Neural cell (in vitro differentiated cells): ENCODE measurements around the gene RPL39L. TPM values are rescaled to one million over a fixed set of nuclear protein-coding genes. Genes with fewer than 3 reads are reported as not detected.

Source experiments
- H2AFZ ChIP-seq: fragments of 200-600, 300-800 bp; sonication (generic), shearing (Covaris generic); 2 replicates; pipeline ENCODE4 v1.6.0; 2014; ENCODE audit warnings: low read depth, mild to moderate bottlenecking, antibody characterized with exemption, low read length, moderate library complexity
- H3F3A ChIP-seq: fragments of 200-600 bp; shearing (Covaris generic); 2 replicates; pipeline ENCODE4 v1.6.1; 2016; ENCODE audit warnings: mild to moderate bottlenecking, moderate library complexity, mixed read lengths, antibody characterized with exemption, low read length; ENCODE audit not compliant: insufficient read depth, poor library complexity, severe bottlenecking
- H3K27ac ChIP-seq: fragments of 200-600, 300-800 bp; sonication (generic), shearing (Covaris generic); 2 replicates; pipeline ENCODE4 v1.5.1; 2014; ENCODE audit warnings: mild to moderate bottlenecking, low read length, moderate library complexity
- H3K27me3 ChIP-seq: fragments of 300-800, 200-600 bp; sonication (generic), shearing (Covaris generic); 2 replicates; pipeline ENCODE4 v1.6.0; 2014; ENCODE audit warnings: mild to moderate bottlenecking, low read depth, low read length, moderate library complexity; ENCODE audit not compliant: insufficient read depth
- H3K36me3 ChIP-seq: fragments of 300-800, 200-600 bp; sonication (generic), shearing (Covaris generic); 2 replicates; pipeline ENCODE4 v1.5.1; 2014; ENCODE audit warnings: mild to moderate bottlenecking, antibody characterized with exemption, low read length, moderate library complexity; ENCODE audit not compliant: insufficient read depth
- H3K4me2 ChIP-seq: fragments of 300-800, 200-600 bp; sonication (generic), shearing (Covaris generic); 2 replicates; pipeline ENCODE4 v1.6.0; 2014; ENCODE audit warnings: mild to moderate bottlenecking, low read length
- H3K4me3 ChIP-seq: fragments of 300-800, 200-600 bp; sonication (generic), shearing (Covaris generic); 2 replicates; pipeline ENCODE4 v1.5.1; 2014; ENCODE audit warnings: mild to moderate bottlenecking, low read length, moderate library complexity
- H3K79me2 ChIP-seq: fragments of 200-600 bp; shearing (Covaris generic); replicated peaks from 2 replicates; pipeline ENCODE4 v1.6.0; 2014; ENCODE audit warnings: mild to moderate bottlenecking, low read length, moderate library complexity; ENCODE audit not compliant: insufficient read depth
- H3K9ac ChIP-seq: fragments of 300-800, 200-600 bp; sonication (generic), shearing (Covaris generic); 2 replicates; pipeline ENCODE4 v1.6.1; 2016; ENCODE audit warnings: mild to moderate bottlenecking, low read length, mixed read lengths
- H3K9me2 ChIP-seq: fragments of 200-600 bp; shearing (Covaris generic); 2 replicates; pipeline ENCODE4 v1.6.1; 2016; ENCODE audit warnings: mild to moderate bottlenecking, low read length, mixed read lengths; ENCODE audit not compliant: insufficient read depth
- H3K9me3 ChIP-seq: fragments of 200-600, 300-800 bp; sonication (generic), shearing (Covaris generic); 2 replicates; pipeline ENCODE4 v1.6.1; 2016; ENCODE audit warnings: mild to moderate bottlenecking, mixed run types, low read length, moderate library complexity, mixed read lengths
- H4K20me1 ChIP-seq: fragments of 200-600 bp; shearing (Covaris generic); 2 replicates; pipeline ENCODE4 v1.6.1; 2016; ENCODE audit warnings: mild to moderate bottlenecking, mixed run types; ENCODE audit not compliant: insufficient read depth
- EP300 ChIP-seq: fragments of 450-650 bp; conservative IDR thresholded peaks from 2 replicates; pipeline ENCODE4 v1.6.1; 2014; ENCODE audit warnings: antibody characterized with exemption, mild to moderate bottlenecking, moderate library complexity; ENCODE audit not compliant: poor library complexity, severe bottlenecking
- EZH2 ChIP-seq: fragments of 200-600, 300-800 bp; shearing (Covaris generic), sonication (generic); IDR thresholded peaks from 2 replicates; pipeline ENCODE4 v1.6.1; 2014; ENCODE audit warnings: antibody characterized with exemption, low read length, borderline replicate concordance, mild to moderate bottlenecking; ENCODE audit not compliant: insufficient read depth, poor library complexity, severe bottlenecking
- POLR2AphosphoS5 ChIP-seq: IDR thresholded peaks from 2 replicates; pipeline ENCODE4 v1.6.1; 2012
- RAD21 ChIP-seq: fragments of 450-650 bp; conservative IDR thresholded peaks from 2 replicates; pipeline ENCODE4 v1.6.1; 2014; ENCODE audit warnings: antibody characterized with exemption, mild to moderate bottlenecking, moderate library complexity
- TAF1 ChIP-seq: IDR thresholded peaks from 2 replicates; pipeline ENCODE4 v1.6.1; 2012; ENCODE audit warnings: low read depth
- polyA plus RNA-seq: library from polyadenylated mRNA; depleted of rRNA; stranded (reverse); fragments of >200 nt; gene quantifications from 2 replicates; pipeline ENCODE4 v1.2.3, GENCODE V29; 2014
- TF ChIP-seq, protein P1 (sequence below): IDR thresholded peaks from 2 replicates; pipeline ENCODE4 v1.6.1; 2012; ENCODE audit warnings: borderline replicate concordance
- TF ChIP-seq, protein P2 (sequence below): fragments of 450-650 bp; IDR thresholded peaks from 2 replicates; pipeline ENCODE4 v1.5.1; 2014; ENCODE audit warnings: antibody characterized with exemption, mild to moderate bottlenecking, moderate library complexity; ENCODE audit not compliant: poor library complexity, severe bottlenecking

RPL39L gene
- polyA plus RNA-seq, 1 donor from 2014 or later: 19.9 TPM

DNA sequence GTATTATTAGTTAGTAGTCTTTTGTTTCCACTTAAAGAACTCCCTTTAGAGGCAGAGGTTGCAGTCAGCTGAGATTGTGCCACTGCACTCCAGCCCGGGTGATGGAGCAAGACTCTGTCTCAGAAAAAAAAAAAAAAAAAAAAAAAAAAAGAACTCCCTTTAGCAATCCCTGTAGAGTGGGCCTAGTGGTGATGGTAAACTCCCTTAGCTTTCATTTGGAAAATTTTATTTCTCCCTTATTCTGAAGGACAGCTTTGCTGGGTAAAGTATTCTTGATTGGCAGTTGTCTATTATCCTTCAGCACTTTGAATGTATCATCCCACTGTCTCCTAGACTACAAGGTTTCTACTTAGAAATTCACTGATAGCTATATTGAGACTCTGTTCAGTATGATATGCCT is 46.0 kb downstream of the RPL39L start:
- Histone ChIP-seq H3K79me2 (no peaks in the 10 kb centered on the region), H3K9me3 (no peaks in the 10 kb centered on the region), H3K9ac (no peak overlapping the region), H3K36me3 (no peaks in the 10 kb centered on the region), H2AFZ (no peak overlapping the region), H3K9me2 (no peaks in the 10 kb centered on the region), H4K20me1 (no peaks in the 10 kb centered on the region), H3K27ac (no peak overlapping the region), H3K4me3 (no peak overlapping the region), H3K4me2 (no peak overlapping the region), H3F3A (no peaks in the 10 kb centered on the region), H3K27me3 (no peaks in the 10 kb centered on the region)
- TF ChIP-seq, protein P1, sequence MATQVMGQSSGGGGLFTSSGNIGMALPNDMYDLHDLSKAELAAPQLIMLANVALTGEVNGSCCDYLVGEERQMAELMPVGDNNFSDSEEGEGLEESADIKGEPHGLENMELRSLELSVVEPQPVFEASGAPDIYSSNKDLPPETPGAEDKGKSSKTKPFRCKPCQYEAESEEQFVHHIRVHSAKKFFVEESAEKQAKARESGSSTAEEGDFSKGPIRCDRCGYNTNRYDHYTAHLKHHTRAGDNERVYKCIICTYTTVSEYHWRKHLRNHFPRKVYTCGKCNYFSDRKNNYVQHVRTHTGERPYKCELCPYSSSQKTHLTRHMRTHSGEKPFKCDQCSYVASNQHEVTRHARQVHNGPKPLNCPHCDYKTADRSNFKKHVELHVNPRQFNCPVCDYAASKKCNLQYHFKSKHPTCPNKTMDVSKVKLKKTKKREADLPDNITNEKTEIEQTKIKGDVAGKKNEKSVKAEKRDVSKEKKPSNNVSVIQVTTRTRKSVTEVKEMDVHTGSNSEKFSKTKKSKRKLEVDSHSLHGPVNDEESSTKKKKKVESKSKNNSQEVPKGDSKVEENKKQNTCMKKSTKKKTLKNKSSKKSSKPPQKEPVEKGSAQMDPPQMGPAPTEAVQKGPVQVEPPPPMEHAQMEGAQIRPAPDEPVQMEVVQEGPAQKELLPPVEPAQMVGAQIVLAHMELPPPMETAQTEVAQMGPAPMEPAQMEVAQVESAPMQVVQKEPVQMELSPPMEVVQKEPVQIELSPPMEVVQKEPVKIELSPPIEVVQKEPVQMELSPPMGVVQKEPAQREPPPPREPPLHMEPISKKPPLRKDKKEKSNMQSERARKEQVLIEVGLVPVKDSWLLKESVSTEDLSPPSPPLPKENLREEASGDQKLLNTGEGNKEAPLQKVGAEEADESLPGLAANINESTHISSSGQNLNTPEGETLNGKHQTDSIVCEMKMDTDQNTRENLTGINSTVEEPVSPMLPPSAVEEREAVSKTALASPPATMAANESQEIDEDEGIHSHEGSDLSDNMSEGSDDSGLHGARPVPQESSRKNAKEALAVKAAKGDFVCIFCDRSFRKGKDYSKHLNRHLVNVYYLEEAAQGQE: no peak
- TF ChIP-seq POLR2AphosphoS5 (no peak), EP300 (no peak), EZH2 (no peak), RAD21 (no peak)
- TF ChIP-seq, protein P2, sequence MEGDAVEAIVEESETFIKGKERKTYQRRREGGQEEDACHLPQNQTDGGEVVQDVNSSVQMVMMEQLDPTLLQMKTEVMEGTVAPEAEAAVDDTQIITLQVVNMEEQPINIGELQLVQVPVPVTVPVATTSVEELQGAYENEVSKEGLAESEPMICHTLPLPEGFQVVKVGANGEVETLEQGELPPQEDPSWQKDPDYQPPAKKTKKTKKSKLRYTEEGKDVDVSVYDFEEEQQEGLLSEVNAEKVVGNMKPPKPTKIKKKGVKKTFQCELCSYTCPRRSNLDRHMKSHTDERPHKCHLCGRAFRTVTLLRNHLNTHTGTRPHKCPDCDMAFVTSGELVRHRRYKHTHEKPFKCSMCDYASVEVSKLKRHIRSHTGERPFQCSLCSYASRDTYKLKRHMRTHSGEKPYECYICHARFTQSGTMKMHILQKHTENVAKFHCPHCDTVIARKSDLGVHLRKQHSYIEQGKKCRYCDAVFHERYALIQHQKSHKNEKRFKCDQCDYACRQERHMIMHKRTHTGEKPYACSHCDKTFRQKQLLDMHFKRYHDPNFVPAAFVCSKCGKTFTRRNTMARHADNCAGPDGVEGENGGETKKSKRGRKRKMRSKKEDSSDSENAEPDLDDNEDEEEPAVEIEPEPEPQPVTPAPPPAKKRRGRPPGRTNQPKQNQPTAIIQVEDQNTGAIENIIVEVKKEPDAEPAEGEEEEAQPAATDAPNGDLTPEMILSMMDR: no peak

DNA sequence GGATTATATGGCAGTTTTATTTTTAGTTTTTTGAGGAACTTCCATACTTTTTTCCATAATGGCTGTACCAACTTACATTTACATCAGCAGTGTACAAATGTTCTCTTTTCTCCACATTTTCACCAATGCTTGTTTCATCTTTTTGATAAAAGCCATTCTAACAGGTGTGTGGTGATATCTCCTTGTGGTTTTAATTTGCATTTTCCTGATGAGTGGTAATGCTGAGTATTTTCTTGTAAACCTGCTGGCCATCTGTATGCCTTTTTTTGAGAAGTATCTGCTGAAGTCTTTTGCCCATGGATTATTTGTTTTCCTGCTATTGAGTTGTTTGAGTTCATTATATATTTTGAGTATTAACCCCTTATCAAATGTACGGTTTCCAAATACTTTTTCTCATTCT is 50.6 kb downstream of the RPL39L start:
- Histone ChIP-seq H3K27ac (no peak overlapping the region), H3K9me2 (no peaks in the 10 kb centered on the region), H3K4me3 (no peak overlapping the region), H3K9me3 (no peaks in the 10 kb centered on the region), H3K79me2 (no peaks in the 10 kb centered on the region), H3K4me2 (no peak overlapping the region), H3K36me3 (no peaks in the 10 kb centered on the region), H3K9ac (no peak overlapping the region), H3K27me3 (no peaks in the 10 kb centered on the region), H2AFZ (no peak overlapping the region), H3F3A (no peaks in the 10 kb centered on the region), H4K20me1 (no peaks in the 10 kb centered on the region)
- TF ChIP-seq, protein P2: no peak
- TF ChIP-seq RAD21 (no peak), TAF1 (no peak), POLR2AphosphoS5 (no peak), EP300 (no peak)
- TF ChIP-seq, protein P1: no peak
